ENCODE measurements around the gene OR2L2. TPM values are rescaled to one million over a fixed set of nuclear protein-coding genes. Genes with fewer than 3 reads are reported as not detected.

The OR2L2 gene
- not detected in 2 replicates for total RNA-seq
- 0.06 and 0.09 TPM in 2 replicates for polyA plus RNA-seq

GRCh38 chr1:248029770-248030169 lies at the start of gene OR2L2:
OR2L2 (plus strand) TSS chr1:248030070; CDS start chr1:248038268, 8,198 bp downstream.
- no peaks in the 10 kb centered on the region for H3K79me2 ChIP-seq
- no peaks in the 10 kb centered on the region for H3K36me3 ChIP-seq (replicated peaks; ENCODE audit: insufficient read depth, low read depth)
- no peak within 1 kb of the TSS for H2AFZ ChIP-seq
- no peak within 1 kb of the TSS for H3K4me2 ChIP-seq
- no peaks in the 10 kb centered on the region for H3K27me3 ChIP-seq
- no peak within 1 kb of the TSS for H3K4me3 ChIP-seq
- DNase-seq (ENCODE audit: low spot score): no peak
- no peaks in the 10 kb centered on the region for H3K4me1 ChIP-seq (ENCODE audit: insufficient read depth)
- H3K27ac ChIP-seq: no peak within 1 kb of the TSS
- H3K9me3 ChIP-seq (ENCODE audit: low read depth): no peaks in the 10 kb centered on the region
- TF ChIP-seq EZH2 (IDR thresholded peaks at IDR 0.05; ENCODE audit: borderline replicate concordance): no peak
- no peak for TF ChIP-seq CTCF (IDR thresholded peaks at IDR 0.05; ENCODE audit: poor library complexity)
- no peak for TF ChIP-seq EZH2phosphoT487 (IDR thresholded peaks at IDR 0.05; ENCODE audit: low read depth, severe bottlenecking, unreplicated experiment)
- no peaks in the 10 kb centered on the region for H3K9me2 ChIP-seq (replicated peaks; ENCODE audit: insufficient read depth)
- H4K20me1 ChIP-seq (ENCODE audit: insufficient read depth, poor library complexity, severe bottlenecking): no peaks in the 10 kb centered on the region
- WGBS (ENCODE audit: low lambda C conversion rate, missing lambda C conversion rate): 27% methylated on average over 2 of the region's 2 CpGs

- TF ChIP-seq CTCF (IDR thresholded peaks at IDR 0.05; ENCODE audit: poor library complexity): no peak
- no peak for TF ChIP-seq EZH2 (IDR thresholded peaks at IDR 0.05; ENCODE audit: borderline replicate concordance)
- Histone ChIP-seq H3K9me2 (replicated peaks; ENCODE audit: insufficient read depth) (no peaks in the 10 kb centered on the region), H4K20me1 (ENCODE audit: insufficient read depth, poor library complexity, severe bottlenecking) (no peaks in the 10 kb centered on the region), H3K27ac (no peak overlapping the region), H3K79me2 (no peaks in the 10 kb centered on the region), H3K4me2 (no peak overlapping the region), H2AFZ (no peak overlapping the region), H3K27me3 (no peaks in the 10 kb centered on the region), H3K36me3 (replicated peaks; ENCODE audit: insufficient read depth, low read depth) (no peaks in the 10 kb centered on the region), H3K9me3 (ENCODE audit: low read depth) (no peaks in the 10 kb centered on the region), H3K4me3 (no peak overlapping the region), H3K4me1 (ENCODE audit: insufficient read depth) (no peaks in the 10 kb centered on the region)
- no peak for DNase-seq (ENCODE audit: low spot score)
- WGBS (ENCODE audit: low lambda C conversion rate, missing lambda C conversion rate): 55% methylated on average over 2 of the region's 2 CpGs
These were observed 36.9 kb upstream of the OR2L2 start for GRCh38 chr1:247992986-247993385.

- Histone ChIP-seq H4K20me1 (ENCODE audit: insufficient read depth, poor library complexity, severe bottlenecking) (no peaks in the 10 kb centered on the region), H3K4me3 (no peak overlapping the region), H3K36me3 (replicated peaks; ENCODE audit: insufficient read depth, low read depth) (no peaks in the 10 kb centered on the region), H3K4me1 (ENCODE audit: insufficient read depth) (no peaks in the 10 kb centered on the region), H3K27ac (no peak overlapping the region), H3K4me2 (no peak overlapping the region), H2AFZ (no peak overlapping the region), H3K79me2 (no peaks in the 10 kb centered on the region), H3K27me3 (no peaks in the 10 kb centered on the region), H3K9me2 (replicated peaks; ENCODE audit: insufficient read depth) (no peaks in the 10 kb centered on the region), H3K9me3 (ENCODE audit: low read depth) (no peaks in the 10 kb centered on the region)
- WGBS (ENCODE audit: low lambda C conversion rate, missing lambda C conversion rate): 13% methylated on average over 2 of the region's 2 CpGs
- no peak for DNase-seq (ENCODE audit: low spot score)
- TF ChIP-seq EZH2phosphoT487 (IDR thresholded peaks at IDR 0.05; ENCODE audit: low read depth, severe bottlenecking, unreplicated experiment) (no peak), CTCF (IDR thresholded peaks at IDR 0.05; ENCODE audit: poor library complexity) (no peak), EZH2 (IDR thresholded peaks at IDR 0.05; ENCODE audit: borderline replicate concordance) (no peak)
These were observed 31.1 kb upstream of the OR2L2 start for GRCh38 chr1:247998811-247999210.

GRCh38 chr1:248000169-248000568 lies 29.7 kb upstream of the OR2L2 start:
- Histone ChIP-seq H3K4me2 (no peak overlapping the region), H3K9me2 (replicated peaks; ENCODE audit: insufficient read depth) (no peaks in the 10 kb centered on the region), H2AFZ (no peak overlapping the region), H4K20me1 (ENCODE audit: insufficient read depth, poor library complexity, severe bottlenecking) (no peaks in the 10 kb centered on the region), H3K79me2 (no peaks in the 10 kb centered on the region), H3K27ac (no peak overlapping the region), H3K4me1 (ENCODE audit: insufficient read depth) (no peaks in the 10 kb centered on the region), H3K36me3 (replicated peaks; ENCODE audit: insufficient read depth, low read depth) (no peaks in the 10 kb centered on the region), H3K27me3 (no peaks in the 10 kb centered on the region), H3K9me3 (ENCODE audit: low read depth) (no peaks in the 10 kb centered on the region), H3K4me3 (no peak overlapping the region)
- TF ChIP-seq EZH2 (IDR thresholded peaks at IDR 0.05; ENCODE audit: borderline replicate concordance) (no peak), EZH2phosphoT487 (IDR thresholded peaks at IDR 0.05; ENCODE audit: low read depth, severe bottlenecking, unreplicated experiment) (no peak), CTCF (IDR thresholded peaks at IDR 0.05; ENCODE audit: poor library complexity) (no peak)
- DNase-seq (ENCODE audit: low spot score): no peak
- WGBS (ENCODE audit: low lambda C conversion rate, missing lambda C conversion rate): 77% methylated on average over 1 of the region's 1 CpG
